HCEC 1CT (cell line): ENCODE results near the gene C1QTNF3.
A peak's percentile ranks its signal among the peaks of the same experiment; 100 is the strongest.
"Not testable (repeated sequence)": the region's sequence is repeated elsewhere in the genome, so short reads cannot be mapped to it uniquely, and the experiment has no call there.

ENCODE experiments used
- DNase-seq: peaks from one replicate; pipeline ENCODE4 v3.0.0-alpha.2; 2017

The C1QTNF3 gene

GRCh38 chr5:34021334-34021733, 21.7 kb downstream of the C1QTNF3 start:
- DNase-seq = no peak

GRCh38 chr5:34020726-34021125, 22.3 kb downstream of the C1QTNF3 start:
- DNase-seq = no peak

GRCh38 chr5:34017254-34017653, 25.8 kb downstream of the C1QTNF3 start:
- no peak for DNase-seq

- DNase-seq = no peak
Measured at GRCh38 chr5:34016750-34017149, 26.3 kb downstream of the C1QTNF3 start.

- DNase-seq = no peak
Measured at GRCh38 chr5:34016222-34016621, 26.8 kb downstream of the C1QTNF3 start.

GRCh38 chr5:34015120-34015822, 27.7 kb downstream of the C1QTNF3 start:
- no peak for DNase-seq

GRCh38 chr5:34014626-34015025, 28.4 kb downstream of the C1QTNF3 start:
- no peak for DNase-seq

- DNase-seq = no peak
Measured at GRCh38 chr5:34013547-34013946, 29.5 kb downstream of the C1QTNF3 start.

- no peak for DNase-seq
Measured at GRCh38 chr5:34012791-34013190, 30.2 kb downstream of the C1QTNF3 start.

GRCh38 chr5:34011536-34011935, 31.5 kb downstream of the C1QTNF3 start:
- no peak for DNase-seq

GRCh38 chr5:34010146-34010545, 32.9 kb downstream of the C1QTNF3 start:
- not testable (repeated sequence) for DNase-seq

- DNase-seq = no peak
Measured at GRCh38 chr5:34009610-34010009, 33.4 kb downstream of the C1QTNF3 start.

- DNase-seq = no peak
Measured at GRCh38 chr5:34008802-34009201, 34.2 kb downstream of the C1QTNF3 start.

- DNase-seq = peak; percentile 90
Measured at GRCh38 chr5:34007621-34008600, 35.1 kb downstream of the C1QTNF3 start, which contains the start of gene AMACR. Gene AMACR (minus strand): TSS chr5:34008050. CDS start chr5:34008019, 31 bp downstream.

- no peak for DNase-seq
Measured at GRCh38 chr5:34007201-34007620, 35.8 kb downstream of the C1QTNF3 start.

GRCh38 chr5:34005681-34006080, 37.3 kb downstream of the C1QTNF3 start:
- DNase-seq = no peak

- no peak for DNase-seq
Measured at GRCh38 chr5:34005211-34005610, 37.8 kb downstream of the C1QTNF3 start.

GRCh38 chr5:34003941-34004340, 39.1 kb downstream of the C1QTNF3 start:
- DNase-seq = no peak

- DNase-seq = no peak
Measured at GRCh38 chr5:34002629-34003328, 40.2 kb downstream of the C1QTNF3 start.

GRCh38 chr5:34001241-34001841, 41.7 kb downstream of the C1QTNF3 start:
- no peak for DNase-seq

- no peak for DNase-seq
Measured at GRCh38 chr5:33999978-34000377, 43.0 kb downstream of the C1QTNF3 start.

GRCh38 chr5:33997331-33997983, 45.6 kb downstream of the C1QTNF3 start:
- peak; percentile 78 for DNase-seq
